Gastrocnemius medialis (tissue), 4 donors: Measurements from ENCODE around the gene RSU1. TPM values are rescaled to one million over a fixed set of nuclear protein-coding genes. Genes with fewer than 3 reads are reported as not detected.

ENCODE experiments used
- ATAC-seq, 2 donors: fragments of 150-250 bp; one replicate each; pipeline ENCODE4 v1.9.1; 2016
- DNase-seq, 2 donors: peaks; one replicate each; pipeline ENCODE4 v3.0.0-alpha.2; 2019
- H3K27ac ChIP-seq, 4 donors: fragments of 200-600 bp; sonication (generic); 1 replicate in 1 of 4; 2 replicates in 3 of 4; pipeline ENCODE4 v1.5.1; 2016 to 2018; ENCODE audit warnings: mild to moderate bottlenecking in 2 of 4, moderate library complexity in 1 of 4
- H3K27me3 ChIP-seq, 3 donors: fragments of 200-600 bp; sonication (generic) in 2 of 3; 1 replicate in 1 of 3; 2 replicates in 2 of 3; pipeline versions ENCODE4 v1.5.1 to v1.6.0; 2016 to 2019; ENCODE audit warnings: mild to moderate bottlenecking in 1 of 3, moderate library complexity in 1 of 3
- H3K36me3 ChIP-seq, 2 donors: fragments of 200-600 bp; sonication (generic) in 1 of 2; one replicate each; pipeline ENCODE4 v1.5.1; 2017 to 2018
- H3K4me1 ChIP-seq, 2 donors: fragments of 200-600 bp; sonication (generic) in 1 of 2; one replicate each; pipeline ENCODE4 v1.5.1; 2016 to 2017; ENCODE audit warnings: mild to moderate bottlenecking in 2 of 2
- H3K4me3 ChIP-seq, 4 donors: fragments of 200-600 bp; sonication (generic) in 3 of 4; 1 replicate in 1 of 4; 2 replicates in 3 of 4; pipeline ENCODE4 v1.5.1; 2016 to 2019; ENCODE audit warnings: mild to moderate bottlenecking in 2 of 4
- H3K9me3 ChIP-seq, 3 donors: fragments of 200-600 bp; sonication (generic) in 2 of 3; 1 replicate in 1 of 3; 2 replicates in 2 of 3; pipeline ENCODE4 v1.5.1; 2016 to 2019
- CTCF ChIP-seq, 5 experiments: fragments of 450-650 bp in 3 of 5; fragments of 200-600 bp in 2 of 5; sonication (generic) in 2 of 5; IDR thresholded peaks in 4 of 5; conservative IDR thresholded peaks in 1 of 5; 1 replicate in 4 of 5; 2 replicates in 1 of 5; pipeline ENCODE4 v1.5.1; 2016 to 2019; ENCODE audit warnings: antibody characterized with exemption in 5 of 5, mild to moderate bottlenecking in 3 of 5, moderate library complexity in 3 of 5
- POLR2A ChIP-seq, 2 donors: fragments of 450-650 bp; IDR thresholded peaks; one replicate each; pipeline ENCODE4 v1.6.1; 2017; ENCODE audit warnings: antibody characterized with exemption in 2 of 2, mild to moderate bottlenecking in 2 of 2, moderate library complexity in 2 of 2
- in situ Hi-C, 4 donors: fragments of 200-750 bp; cut with MboI; loops; one replicate each; pipeline versions ENCODE4 v1.15.0 to v1.8.0; 2017; ENCODE audit warnings: low sequenced_read_pairs in 4 of 4
- intact Hi-C: fragments of 100-400 bp; cut with DNase I; formaldehyde crosslinking; loops from one replicate; pipeline ENCODE4 v1.15.1; 2023; ENCODE audit warnings: low total_unique reads
- total RNA-seq, 4 donors: library from RNA; depleted of rRNA; stranded (reverse); fragments of >200 nt; gene quantifications; one replicate each; pipeline versions ENCODE4 v1.1.0 to v1.2.3, GENCODE V29; 2016

The RSU1 gene
- total RNA-seq, 4 donors from 2014 or later: 24.2 to 32.8 (median 26.1) TPM

- Histone ChIP-seq H3K4me1 (peaks cover 18 to 20% of the 10 kb centered on the region in 2 donors), H3K36me3 (no peaks in the 10 kb centered on the region), H3K4me3 (peak overlapping the region; percentile 70 to 91 (median 76)), H3K27me3 (no peaks in the 10 kb centered on the region), H3K27ac (peak overlapping the region; percentile 82 to 91 (median 86)), H3K9me3 (no peaks in the 10 kb centered on the region)
- intact Hi-C loops: loop anchor here (5.0 kb wide), 1 partner anchor 386 kb away; the partner anchor contains the start of gene TRDMT1
- DNase-seq (no peak), ATAC-seq (no peak)
- in situ Hi-C loops: loop anchor here in 3 of 4 donors (25.0 kb wide), 3 partner anchors 379 to 1846 kb away; partner anchors contain the start of genes ARL5B (in 1 of the 3), NMT2 (in 1 of the 3), NSUN6 (in 1 of the 3) and PTER (in 1 of the 3)
- TF ChIP-seq POLR2A (IDR thresholded peaks at IDR 0.05) (no peak), CTCF (IDR thresholded peaks at IDR 0.05 in 4 of 5, conservative IDR thresholded peaks at IDR 0.05 in 1 of 5) (no peak)
Observed at GRCh38 chr10:16816171-16816570, 1.1 kb downstream of the RSU1 start.

- no peaks in the 10 kb centered on the region for H3K9me3 ChIP-seq
- H3K27ac ChIP-seq: no peak overlapping the region
- TF ChIP-seq POLR2A (IDR thresholded peaks at IDR 0.05) (no peak), CTCF (IDR thresholded peaks at IDR 0.05 in 4 of 5, conservative IDR thresholded peaks at IDR 0.05 in 1 of 5) (no peak)
- no peaks in the 10 kb centered on the region for H3K36me3 ChIP-seq
- peaks cover 20 to 21% of the 10 kb centered on the region in 2 donors for H3K4me1 ChIP-seq
- intact Hi-C loops: no loop called here
- no peaks in the 10 kb centered on the region for H3K27me3 ChIP-seq
- no peak overlapping the region for H3K4me3 ChIP-seq
- no peak for ATAC-seq
- DNase-seq: no peak
- in situ Hi-C loops: loop anchor here in 3 of 4 donors (25.0 kb wide), 3 partner anchors 377 to 1848 kb away; partner anchors contain the start of genes ARL5B (in 1 of the 3), NMT2 (in 1 of the 3), NSUN6 (in 1 of the 3) and PTER (in 1 of the 3)
Observed at GRCh38 chr10:16814012-16814411, 3.2 kb downstream of the RSU1 start.

GRCh38 chr10:16812676-16813075 is 4.5 kb downstream of the RSU1 start:
- Histone ChIP-seq H3K27me3 (no peaks in the 10 kb centered on the region), H3K4me3 (no peak overlapping the region), H3K9me3 (no peaks in the 10 kb centered on the region), H3K36me3 (no peaks in the 10 kb centered on the region), H3K27ac (no peak overlapping the region), H3K4me1 (peaks cover 15 to 16% of the 10 kb centered on the region in 2 donors)
- in situ Hi-C loops (loop anchor here in 3 of 4 donors (25.0 kb wide), 3 partner anchors 375 to 1850 kb away; partner anchors contain the start of genes ARL5B (in 1 of the 3), NMT2 (in 1 of the 3), NSUN6 (in 1 of the 3) and PTER (in 1 of the 3)), intact Hi-C loops (no loop called here)
- DNase-seq (no peak), ATAC-seq (no peak)
- TF ChIP-seq CTCF (IDR thresholded peaks at IDR 0.05 in 4 of 5, conservative IDR thresholded peaks at IDR 0.05 in 1 of 5) (no peak), POLR2A (IDR thresholded peaks at IDR 0.05) (no peak)

GRCh38 chr10:16811765-16812164 is 5.5 kb downstream of the RSU1 start:
- intact Hi-C loops (no loop called here), in situ Hi-C loops (loop anchor here in 3 of 4 donors (25.0 kb wide), 3 partner anchors 374 to 1851 kb away; partner anchors contain the start of genes ARL5B (in 1 of the 3), NMT2 (in 1 of the 3), NSUN6 (in 1 of the 3) and PTER (in 1 of the 3))
- no peak for DNase-seq
- Histone ChIP-seq H3K27ac (peak overlapping the region in 1 of 4 donors; percentile 25), H3K4me3 (no peak overlapping the region), H3K9me3 (no peaks in the 10 kb centered on the region), H3K36me3 (no peaks in the 10 kb centered on the region), H3K4me1 (peaks cover 15 to 16% of the 10 kb centered on the region in 2 donors), H3K27me3 (no peaks in the 10 kb centered on the region)
- TF ChIP-seq POLR2A (IDR thresholded peaks at IDR 0.05) (no peak), CTCF (IDR thresholded peaks at IDR 0.05 in 4 of 5, conservative IDR thresholded peaks at IDR 0.05 in 1 of 5) (no peak)
- no peak for ATAC-seq
